Immature natural killer cell (primary cell): Measurements from ENCODE around the gene LEPROT. TPM values are rescaled to one million over a fixed set of nuclear protein-coding genes. Genes with fewer than 3 reads are reported as not detected.

Experiments
- DNase-seq, 3 donors: peaks; one replicate each; pipeline ENCODE4 v3.0.0; 2022; ENCODE audit warnings: mixed read lengths in 1 of 3
- H3K27ac Mint-ChIP-seq, 6 donors: one replicate each; pipeline ENCODE4 v1.8.0; 2020; ENCODE audit warnings: mixed read lengths in 6 of 6, mild to moderate bottlenecking in 5 of 6, inconsistent platforms in 4 of 6, moderate library complexity in 3 of 6
- H3K27me3 Mint-ChIP-seq, 3 donors: one replicate each; pipeline ENCODE4 v1.8.0; 2020 to 2021; ENCODE audit warnings: low read depth in 3 of 3, mild to moderate bottlenecking in 3 of 3, mixed read lengths in 3 of 3, moderate library complexity in 3 of 3, inconsistent platforms in 1 of 3
- H3K36me3 Mint-ChIP-seq, 3 donors: one replicate each; pipeline ENCODE4 v1.8.0; 2020; ENCODE audit warnings: mixed read lengths in 3 of 3, inconsistent platforms in 2 of 3, mild to moderate bottlenecking in 2 of 3
- H3K4me1 Mint-ChIP-seq, 2 donors: one replicate each; pipeline ENCODE4 v1.8.0; 2020; ENCODE audit warnings: inconsistent platforms in 2 of 2, mild to moderate bottlenecking in 2 of 2, mixed read lengths in 2 of 2, moderate library complexity in 1 of 2
- H3K4me3 Mint-ChIP-seq, 5 donors: one replicate each; pipeline ENCODE4 v1.8.0; 2020; ENCODE audit warnings: mild to moderate bottlenecking in 5 of 5, mixed read lengths in 5 of 5, inconsistent platforms in 3 of 5, moderate library complexity in 3 of 5
- H3K9me3 Mint-ChIP-seq, 6 donors: one replicate each; pipeline ENCODE4 v1.8.0; 2020; ENCODE audit warnings: mild to moderate bottlenecking in 6 of 6, mixed read lengths in 6 of 6, inconsistent platforms in 4 of 6, moderate library complexity in 3 of 6
- polyA plus RNA-seq, 3 donors: library from polyadenylated mRNA; unstranded; fragments of 300-500 nt; fragmentation: Illumina TruSeq; gene quantifications; one replicate each; pipeline ENCODE4 v1.2.3, GENCODE V29; 2021

The LEPROT gene
- polyA plus RNA-seq, 3 donors from 2014 or later = 11.9 to 24.8 (median 17.6) TPM

- Mint-ChIP-seq H3K4me3 (no peak overlapping the region), H3K36me3 (no peaks in the 10 kb centered on the region), H3K4me1 (no peaks in the 10 kb centered on the region), H3K27ac (no peak overlapping the region), H3K27me3 (peaks cover 0 to 3% (median 2%) of the 10 kb centered on the region in 3 donors), H3K9me3 (no peaks in the 10 kb centered on the region)
- no peak for DNase-seq
Observed at GRCh38 chr1:65395887-65396612, 24.4 kb upstream of the LEPROT start.

GRCh38 chr1:65398083-65398482, 22.4 kb upstream of the LEPROT start:
- H3K9me3 Mint-ChIP-seq = no peaks in the 10 kb centered on the region
- no peaks in the 10 kb centered on the region for H3K36me3 Mint-ChIP-seq
- no peaks in the 10 kb centered on the region for H3K4me1 Mint-ChIP-seq
- peaks cover 0 to 3% (median 2%) of the 10 kb centered on the region in 3 donors for H3K27me3 Mint-ChIP-seq
- H3K4me3 Mint-ChIP-seq = no peak overlapping the region
- no peak overlapping the region for H3K27ac Mint-ChIP-seq
- no peak for DNase-seq

GRCh38 chr1:65399003-65399402, 21.5 kb upstream of the LEPROT start:
- Mint-ChIP-seq H3K27me3 (peaks cover 0 to 3% (median 2%) of the 10 kb centered on the region in 3 donors), H3K9me3 (no peaks in the 10 kb centered on the region), H3K36me3 (no peaks in the 10 kb centered on the region), H3K4me3 (no peak overlapping the region), H3K4me1 (no peaks in the 10 kb centered on the region), H3K27ac (no peak overlapping the region)
- DNase-seq = no peak

- no peak overlapping the region for H3K4me3 Mint-ChIP-seq
- DNase-seq = no peak
- no peaks in the 10 kb centered on the region for H3K36me3 Mint-ChIP-seq
- H3K4me1 Mint-ChIP-seq = no peaks in the 10 kb centered on the region
- peaks cover 0 to 2% (median 2%) of the 10 kb centered on the region in 3 donors for H3K27me3 Mint-ChIP-seq
- H3K9me3 Mint-ChIP-seq = no peaks in the 10 kb centered on the region
- no peak overlapping the region for H3K27ac Mint-ChIP-seq
Observed at GRCh38 chr1:65401612-65402011, 18.9 kb upstream of the LEPROT start.

GRCh38 chr1:65404941-65405340, 15.5 kb upstream of the LEPROT start:
- peaks cover 2 to 5% (median 3%) of the 10 kb centered on the region in 3 donors for H3K27me3 Mint-ChIP-seq
- peaks cover 0 to 2% (median 0%) of the 10 kb centered on the region in 6 donors for H3K9me3 Mint-ChIP-seq
- no peak for DNase-seq
- H3K36me3 Mint-ChIP-seq = no peaks in the 10 kb centered on the region
- no peak overlapping the region for H3K4me3 Mint-ChIP-seq
- H3K4me1 Mint-ChIP-seq = no peaks in the 10 kb centered on the region
- H3K27ac Mint-ChIP-seq = no peak overlapping the region

- peaks cover 0 to 2% (median 0%) of the 10 kb centered on the region in 6 donors for H3K9me3 Mint-ChIP-seq
- H3K4me3 Mint-ChIP-seq = no peak overlapping the region
- no peaks in the 10 kb centered on the region for H3K4me1 Mint-ChIP-seq
- DNase-seq = no peak
- peaks cover 0 to 4% (median 0%) of the 10 kb centered on the region in 3 donors for H3K36me3 Mint-ChIP-seq
- H3K27ac Mint-ChIP-seq = no peak overlapping the region
- H3K27me3 Mint-ChIP-seq = peaks cover 4 to 12% (median 9%) of the 10 kb centered on the region in 3 donors
Observed at GRCh38 chr1:65407877-65408276, 12.6 kb upstream of the LEPROT start.

- H3K4me3 Mint-ChIP-seq = no peak overlapping the region
- no peak for DNase-seq
- peaks cover 0 to 4% (median 0%) of the 10 kb centered on the region in 3 donors for H3K36me3 Mint-ChIP-seq
- no peak overlapping the region for H3K27ac Mint-ChIP-seq
- no peaks in the 10 kb centered on the region for H3K4me1 Mint-ChIP-seq
- H3K27me3 Mint-ChIP-seq = peaks cover 4 to 12% (median 9%) of the 10 kb centered on the region in 3 donors
- H3K9me3 Mint-ChIP-seq = peaks cover 0 to 2% (median 0%) of the 10 kb centered on the region in 6 donors
Observed at GRCh38 chr1:65409314-65409713, 11.2 kb upstream of the LEPROT start.

GRCh38 chr1:65409816-65410326, 10.6 kb upstream of the LEPROT start:
- Mint-ChIP-seq H3K4me3 (no peak overlapping the region), H3K4me1 (no peaks in the 10 kb centered on the region), H3K36me3 (peaks cover 0 to 4% (median 0%) of the 10 kb centered on the region in 3 donors), H3K27me3 (peaks cover 4 to 12% (median 9%) of the 10 kb centered on the region in 3 donors), H3K9me3 (peaks cover 0 to 2% (median 0%) of the 10 kb centered on the region in 6 donors), H3K27ac (no peak overlapping the region)
- no peak for DNase-seq

- Mint-ChIP-seq H3K9me3 (peaks cover 0 to 2% (median 0%) of the 10 kb centered on the region in 6 donors), H3K27ac (no peak overlapping the region), H3K27me3 (peaks cover 3 to 17% (median 7%) of the 10 kb centered on the region in 3 donors), H3K36me3 (peaks cover 0 to 4% (median 0%) of the 10 kb centered on the region in 3 donors), H3K4me3 (no peak overlapping the region), H3K4me1 (no peaks in the 10 kb centered on the region)
- DNase-seq = no peak
Observed at GRCh38 chr1:65412256-65412983, 8.0 kb upstream of the LEPROT start.

GRCh38 chr1:65412984-65413375, 7.5 kb upstream of the LEPROT start:
- Mint-ChIP-seq H3K27ac (no peak overlapping the region), H3K9me3 (peaks cover 0 to 2% (median 0%) of the 10 kb centered on the region in 6 donors), H3K4me1 (no peaks in the 10 kb centered on the region), H3K27me3 (peaks cover 3 to 17% (median 7%) of the 10 kb centered on the region in 3 donors), H3K4me3 (no peak overlapping the region), H3K36me3 (peaks cover 0 to 4% (median 0%) of the 10 kb centered on the region in 3 donors)
- no peak for DNase-seq

- no peak overlapping the region for H3K27ac Mint-ChIP-seq
- DNase-seq = no peak
- peaks cover 0 to 2% (median 0%) of the 10 kb centered on the region in 6 donors for H3K9me3 Mint-ChIP-seq
- H3K4me1 Mint-ChIP-seq = peaks cover 1 to 6% of the 10 kb centered on the region in 2 donors
- peaks cover 0 to 4% (median 0%) of the 10 kb centered on the region in 3 donors for H3K36me3 Mint-ChIP-seq
- H3K4me3 Mint-ChIP-seq = no peak overlapping the region
- peaks cover 3 to 16% (median 7%) of the 10 kb centered on the region in 3 donors for H3K27me3 Mint-ChIP-seq
Observed at GRCh38 chr1:65414538-65414937, 5.9 kb upstream of the LEPROT start.

GRCh38 chr1:65416767-65417166, 3.7 kb upstream of the LEPROT start:
- no peak for DNase-seq
- Mint-ChIP-seq H3K27ac (no peak overlapping the region), H3K4me3 (no peak overlapping the region), H3K4me1 (peaks cover 8 to 14% of the 10 kb centered on the region in 2 donors), H3K9me3 (no peaks in the 10 kb centered on the region), H3K36me3 (no peaks in the 10 kb centered on the region), H3K27me3 (peaks cover 0 to 5% (median 2%) of the 10 kb centered on the region in 3 donors)

GRCh38 chr1:65417729-65418128, 2.7 kb upstream of the LEPROT start:
- H3K4me3 Mint-ChIP-seq = no peak overlapping the region
- no peaks in the 10 kb centered on the region for H3K36me3 Mint-ChIP-seq
- H3K9me3 Mint-ChIP-seq = no peaks in the 10 kb centered on the region
- no peak overlapping the region for H3K27ac Mint-ChIP-seq
- H3K4me1 Mint-ChIP-seq = peaks cover 8 to 14% of the 10 kb centered on the region in 2 donors
- DNase-seq = no peak
- peaks cover 0 to 5% (median 2%) of the 10 kb centered on the region in 3 donors for H3K27me3 Mint-ChIP-seq
